A549 (cell line): ENCODE results near the gene CBY2. TPM values are rescaled to one million over a fixed set of nuclear protein-coding genes. Genes with fewer than 3 reads are reported as not detected.

Source experiments
- ATAC-seq, 2 experiments: fragments of 200-7000 bp in 1 of 2; fragments of >200 bp in 1 of 2; cut with Nextera tagmentation in 1 of 2; cut with Tn5 transposase in 1 of 2; 3 replicates each; pipeline versions ENCODE4 v1.8.0 to v1.9.1; 2018 to 2020; ENCODE audit warnings: mild to moderate bottlenecking in 1 of 2, moderate library complexity in 1 of 2
- CTCF ChIA-PET: fragments of 300-600 bp; sonication (Branson Sonifier 250); formaldehyde crosslinking; extraction: SDS; loops from one replicate; lab custom pipeline; 2021; ENCODE audit warnings: antibody characterized with exemption, inconsistent platforms; lab: Yijun Ruan, JAX
- POLR2A ChIA-PET: fragments of 350-600 bp; formaldehyde crosslinking; extraction: SDS; loops from one replicate; lab custom pipeline; 2021; ENCODE audit warnings: antibody characterized with exemption, inconsistent platforms; lab: Yijun Ruan, JAX
- DNase-seq, 2 experiments: peaks; one replicate each; pipeline versions ENCODE4 v3.0.0 to v3.0.0-alpha.2; 2011 to 2016; ENCODE audit warnings: low read depth in 1 of 2, low spot score in 1 of 2
- FAIRE-seq: peaks from 2 replicates; lab custom pipeline; 2011; peaks lifted over from hg19 to GRCh38; lab: Jason Lieb, UNC
- H3K27ac ChIP-seq, 2 experiments: fragments of >200 bp; sonication (Bioruptor Twin); formaldehyde crosslinking; 3 replicates each; pipeline ENCODE4 v1.5.1; 2016 to 2017
- H3K4me1 ChIP-seq: fragments of >200 bp; sonication (Bioruptor Twin); formaldehyde crosslinking; 3 replicates; pipeline ENCODE4 v1.6.1; 2016
- H3K4me2 ChIP-seq: fragments of >200 bp; sonication (Bioruptor Twin); formaldehyde crosslinking; 3 replicates; pipeline ENCODE4 v1.6.1; 2016
- H3K4me3 ChIP-seq: fragments of >200 bp; sonication (Bioruptor Twin); formaldehyde crosslinking; 3 replicates; pipeline ENCODE4 v1.5.1; 2016
- H3K9me3 ChIP-seq: fragments of >200 bp; sonication (Bioruptor Twin); formaldehyde crosslinking; 3 replicates; pipeline ENCODE4 v1.6.1; 2016
- ATOH8 ChIP-seq: fragments of 250-450 bp; sonication (Bioruptor Pico); IDR thresholded peaks from 2 replicates; pipeline ENCODE4 v1.5.0; 2020; ENCODE audit warnings: low read depth, mild to moderate bottlenecking, moderate library complexity
- BHLHE40 ChIP-seq: IDR thresholded peaks from 2 replicates; pipeline ENCODE4 v1.6.1; 2012; ENCODE audit warnings: low read depth, low read length, inconsistent platforms
- CBX8 ChIP-seq: fragments of 200-600 bp; sonication (generic); IDR thresholded peaks from 2 replicates; pipeline ENCODE4 v1.6.1; 2016
- CEBPB ChIP-seq, 2 experiments: fragments of >200 bp in 1 of 2; sonication (Bioruptor Twin) in 1 of 2; formaldehyde crosslinking in 1 of 2; IDR thresholded peaks; 2 replicates each; pipeline ENCODE4 v1.6.1; 2012 to 2016
- CHD4 ChIP-seq: fragments of 200-600 bp; sonication (generic); IDR thresholded peaks from 2 replicates; pipeline ENCODE4 v1.6.1; 2016; ENCODE audit warnings: antibody characterized with exemption, mild to moderate bottlenecking, borderline replicate concordance
- FOSL2 ChIP-seq, 2 experiments: fragments of 450-650 bp in 1 of 2; fragments of >200 bp in 1 of 2; sonication (Bioruptor Twin) in 1 of 2; formaldehyde crosslinking; IDR thresholded peaks; 2 replicates each; pipeline versions ENCODE4 v1.5.0 to v1.6.1; 2016 to 2020; ENCODE audit warnings: mild to moderate bottlenecking in 1 of 2, moderate library complexity in 1 of 2
- HEYL ChIP-seq: fragments of 250-450 bp; sonication (Bioruptor Pico); IDR thresholded peaks from 2 replicates; pipeline ENCODE4 v1.8.0; 2021; ENCODE audit warnings: mild to moderate bottlenecking, moderate library complexity
- MYC ChIP-seq: IDR thresholded peaks from 2 replicates; pipeline ENCODE4 v1.6.1; 2012; ENCODE audit warnings: mild to moderate bottlenecking, inconsistent platforms, low read length, improper control_type of control experiment, borderline replicate concordance
- NFE2L2 ChIP-seq: fragments of 150-350 bp; conservative IDR thresholded peaks from 2 replicates; pipeline ENCODE4 v1.6.1; 2014; ENCODE audit warnings: low read length
- NPAS2 ChIP-seq: fragments of 250-450 bp; sonication (Bioruptor Pico); IDR thresholded peaks from 2 replicates; pipeline ENCODE4 v1.8.0; 2022; ENCODE audit warnings: mild to moderate bottlenecking, moderate library complexity, borderline replicate concordance
- PBX3 ChIP-seq: IDR thresholded peaks from 2 replicates; pipeline ENCODE4 v1.6.1; 2012
- POLR2A ChIP-seq: IDR thresholded peaks from 2 replicates; pipeline ENCODE4 v1.6.1; 2012; ENCODE audit warnings: mild to moderate bottlenecking, low read length
- POLR2AphosphoS2 ChIP-seq: conservative IDR thresholded peaks from 2 replicates; pipeline ENCODE4 v1.6.1; 2012; ENCODE audit warnings: low read length, improper control_type of control experiment, inconsistent platforms
- REST ChIP-seq: fragments of 200-600 bp; sonication (generic); IDR thresholded peaks from 2 replicates; pipeline ENCODE4 v1.6.1; 2016; ENCODE audit warnings: antibody characterized with exemption, mild to moderate bottlenecking, moderate library complexity
- SREBF2 ChIP-seq: fragments of 450-650 bp; IDR thresholded peaks from 2 replicates; pipeline ENCODE4 v1.6.1; 2014; ENCODE audit warnings: mild to moderate bottlenecking, moderate library complexity
- TP53 ChIP-seq: fragments of 250-450 bp; sonication (Bioruptor Pico); IDR thresholded peaks from 2 replicates; pipeline ENCODE4 v1.5.0; 2021; ENCODE audit warnings: mild to moderate bottlenecking, moderate library complexity
- USF2 ChIP-seq: fragments of 450-650 bp; IDR thresholded peaks from 2 replicates; pipeline ENCODE4 v1.6.1; 2014; ENCODE audit warnings: antibody characterized with exemption
- ZC3H11A ChIP-seq: fragments of 450-650 bp; IDR thresholded peaks from 2 replicates; pipeline ENCODE4 v1.6.1; 2014; ENCODE audit warnings: antibody characterized with exemption, mild to moderate bottlenecking
- ZNF302 ChIP-seq: fragments of 250-450 bp; sonication (Bioruptor Pico); IDR thresholded peaks from 2 replicates; pipeline ENCODE4 v1.9.0; 2021; ENCODE audit warnings: inconsistent platforms, mild to moderate bottlenecking, moderate library complexity
- WGBS: methylation state at CpG from one replicate; pipeline ENCODE4 v1.1.6; 2017; ENCODE audit errors: missing lambda C conversion rate; 5-methylcytosine and 5-hydroxymethylcytosine counted together
- polyA plus RNA-seq, 4 experiments: library from polyadenylated mRNA; depleted of rRNA in 3 of 4; stranded (reverse); fragments of >200 nt; fragmentation: RNase III in 1 of 4; extraction: RNeasy Plus Mini Kit Qiagen cat#74134 plus additional on column Dnase treatment in 1 of 4; gene quantifications; 2 replicates in 3 of 4; 3 replicates in 1 of 4; pipeline ENCODE4 v1.2.3, GENCODE V29; 2011 to 2017
- TF ChIP-seq, protein P1 (sequence below): fragments of 150-350 bp; IDR thresholded peaks from 2 replicates; pipeline ENCODE4 v1.6.1; 2014; ENCODE audit warnings: low read depth, mild to moderate bottlenecking, low read length

The CBY2 gene
- polyA plus RNA-seq, 2 of the 4 experiments (the other 2 are of a cell fraction): 0.28 TPM; not detected in 1

DNA sequence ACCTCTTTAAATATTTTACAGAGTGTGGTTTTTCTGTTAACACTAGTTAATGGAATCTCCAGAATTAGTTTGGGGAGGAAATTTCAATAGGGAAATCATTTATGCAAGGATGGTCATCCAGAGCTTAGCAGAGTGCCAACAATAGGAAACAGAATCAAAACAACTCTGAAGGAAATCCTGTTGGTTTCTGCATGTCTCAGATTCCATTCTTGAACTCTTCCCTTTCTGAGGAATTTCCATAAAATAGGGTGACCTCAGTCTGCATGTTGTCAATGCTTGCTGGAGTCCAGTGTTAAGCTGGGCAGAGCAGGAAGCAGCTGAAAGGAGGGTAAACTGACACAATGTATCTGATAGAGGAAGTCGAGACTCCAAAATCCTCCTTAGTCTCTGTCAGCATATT is 16.9 kb downstream of the CBY2 start:
- H3K4me1 ChIP-seq: no peaks in the 10 kb centered on the region
- no peaks in the 10 kb centered on the region for H3K9me3 ChIP-seq
- H3K4me2 ChIP-seq: no peak overlapping the region
- CTCF ChIA-PET: interaction anchor here (0.9 to 1.1 kb wide), 2 partner anchors 91 to 207 kb away, joined by 3 read pairs; no protein-coding TSS in a partner anchor
- no peak for DNase-seq
- H3K27ac ChIP-seq: no peak overlapping the region
- H3K4me3 ChIP-seq: no peak overlapping the region
- TF ChIP-seq, protein P1, sequence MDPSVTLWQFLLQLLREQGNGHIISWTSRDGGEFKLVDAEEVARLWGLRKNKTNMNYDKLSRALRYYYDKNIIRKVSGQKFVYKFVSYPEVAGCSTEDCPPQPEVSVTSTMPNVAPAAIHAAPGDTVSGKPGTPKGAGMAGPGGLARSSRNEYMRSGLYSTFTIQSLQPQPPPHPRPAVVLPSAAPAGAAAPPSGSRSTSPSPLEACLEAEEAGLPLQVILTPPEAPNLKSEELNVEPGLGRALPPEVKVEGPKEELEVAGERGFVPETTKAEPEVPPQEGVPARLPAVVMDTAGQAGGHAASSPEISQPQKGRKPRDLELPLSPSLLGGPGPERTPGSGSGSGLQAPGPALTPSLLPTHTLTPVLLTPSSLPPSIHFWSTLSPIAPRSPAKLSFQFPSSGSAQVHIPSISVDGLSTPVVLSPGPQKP: no peak
- TF ChIP-seq CHD4: no peak
- no peak for TF ChIP-seq BHLHE40
- no peak for TF ChIP-seq ATOH8 (CRISPR knock-in tag)
- no peak for TF ChIP-seq REST
- no peak for TF ChIP-seq MYC
- no peak for TF ChIP-seq POLR2AphosphoS2
- no peak for TF ChIP-seq TP53 (CRISPR knock-in tag)
- TF ChIP-seq CEBPB (IDR thresholded peaks at IDR 0.05): no peak
- no peak for TF ChIP-seq PBX3
- TF ChIP-seq NFE2L2: no peak
- no peak for TF ChIP-seq HEYL (CRISPR knock-in tag)
- no peak for ATAC-seq
- no peak for FAIRE-seq
- WGBS: 5% methylated on average over 1 of the region's 1 CpG
- POLR2A ChIA-PET: no interaction called here

GRCh38 chr13:45721203-45721731 is 19.1 kb downstream of the CBY2 start:
- POLR2A ChIA-PET: no interaction called here
- H3K4me2 ChIP-seq: no peak overlapping the region
- no peak for ATAC-seq
- H3K9me3 ChIP-seq: no peaks in the 10 kb centered on the region
- no peak overlapping the region for H3K4me3 ChIP-seq
- no peaks in the 10 kb centered on the region for H3K4me1 ChIP-seq
- no peak overlapping the region for H3K27ac ChIP-seq
- CTCF ChIA-PET: interaction anchor here (1.4 to 1.6 kb wide), 2 partner anchors 8 to 97 kb away, joined by 3 to 5 read pairs; no protein-coding TSS in a partner anchor
- 38% methylated on average over 5 of the region's 5 CpGs for WGBS
- no peak for TF ChIP-seq SREBF2
- TF ChIP-seq FOSL2 (IDR thresholded peaks at IDR 0.05): no peak
- TF ChIP-seq FOSL2 (CRISPR knock-in tag; IDR thresholded peaks at IDR 0.05): no peak
- TF ChIP-seq HEYL (CRISPR knock-in tag): no peak
- TF ChIP-seq CBX8: no peak
- no peak for TF ChIP-seq POLR2A
- TF ChIP-seq NPAS2 (CRISPR knock-in tag): no peak
- TF ChIP-seq ZNF302 (CRISPR knock-in tag): no peak
- no peak for TF ChIP-seq ZC3H11A
- no peak for TF ChIP-seq USF2
- FAIRE-seq: no peak
- no peak for DNase-seq
